SK-N-SH (cell line): ENCODE results near the gene PRPF18. TPM values are rescaled to one million over a fixed set of nuclear protein-coding genes. Genes with fewer than 3 reads are reported as not detected.

Experiments
- CTCF ChIA-PET: fragments of 300-600, 350-600 bp; formaldehyde crosslinking; extraction: SDS; loops from one replicate; lab custom pipeline; 2021; lab: Yijun Ruan, JAX
- POLR2A ChIA-PET: fragments of 350-600 bp; sonication (Branson Sonifier 250); formaldehyde crosslinking; extraction: SDS; loops from one replicate; lab custom pipeline; 2020; ENCODE audit warnings: antibody characterized with exemption, inconsistent platforms; lab: Yijun Ruan, JAX
- DNase-seq: peaks from one replicate; pipeline ENCODE4 v3.0.0; 2012
- H2AFZ ChIP-seq: fragments of 200-600 bp; sonication (generic); 2 replicates; pipeline ENCODE4 v1.8.1; 2016; ENCODE audit warnings: antibody characterized with exemption, mild to moderate bottlenecking, low read depth
- H3F3A ChIP-seq: fragments of 200-600 bp; sonication (generic); replicated peaks from 2 replicates; pipeline ENCODE3; 2016; ENCODE audit warnings: antibody characterized with exemption, mild to moderate bottlenecking; ENCODE audit not compliant: insufficient read depth
- H3K27ac ChIP-seq, 2 experiments: fragments of 200-500 bp in 1 of 2; fragments of 200-600 bp in 1 of 2; sonication (Bioruptor generic) in 1 of 2; sonication (generic), shearing (Covaris generic) in 1 of 2; 2 replicates each; pipeline versions ENCODE4 v1.5.1 to v1.6.1; 2014 to 2016; ENCODE audit warnings: low read depth in 2 of 2, inconsistent platforms in 1 of 2, low read length in 1 of 2, mild to moderate bottlenecking in 1 of 2, mixed read lengths in 1 of 2
- H3K27me3 ChIP-seq: fragments of 200-600 bp; sonication (generic), shearing (Covaris generic); 2 replicates; pipeline ENCODE4 v1.6.1; 2016; ENCODE audit warnings: mixed run types; ENCODE audit not compliant: insufficient read depth
- H3K36me3 ChIP-seq, 2 experiments: fragments of 200-500 bp in 1 of 2; fragments of 200-600 bp in 1 of 2; sonication (Bioruptor generic) in 1 of 2; sonication (generic) in 1 of 2; replicated peaks in 1 of 2; 2 replicates each; pipeline versions ENCODE3 to v1.5.1; 2014 to 2016; ENCODE audit warnings: low read length in 1 of 2, mild to moderate bottlenecking in 1 of 2; ENCODE audit not compliant: insufficient read depth in 2 of 2, control insufficient read depth in 1 of 2
- H3K4me1 ChIP-seq, 2 experiments: fragments of 200-500 bp in 1 of 2; fragments of 200-600 bp in 1 of 2; sonication (Bioruptor generic) in 1 of 2; sonication (generic), shearing (Covaris generic) in 1 of 2; 2 replicates each; pipeline versions ENCODE4 v1.5.1 to v1.6.1; 2014 to 2016; ENCODE audit warnings: low read depth in 1 of 2, low read length in 1 of 2, mixed run types in 1 of 2; ENCODE audit not compliant: insufficient read depth in 2 of 2, control insufficient read depth in 1 of 2
- H3K4me2 ChIP-seq: fragments of 200-600 bp; sonication (generic), shearing (Covaris generic); 2 replicates; pipeline ENCODE4 v1.6.1; 2017; ENCODE audit warnings: mixed run types
- H3K4me3 ChIP-seq, 2 experiments: fragments of 200-500 bp in 1 of 2; fragments of 200-600 bp in 1 of 2; sonication (Bioruptor generic) in 1 of 2; sonication (generic), shearing (Covaris generic) in 1 of 2; 2 replicates each; pipeline versions ENCODE4 v1.5.1 to v1.8.1; 2014 to 2016; ENCODE audit warnings: low read depth in 2 of 2, inconsistent platforms in 1 of 2, low read length in 1 of 2, mild to moderate bottlenecking in 1 of 2, mixed read lengths in 1 of 2, moderate library complexity in 1 of 2
- H3K79me2 ChIP-seq: fragments of 200-600 bp; sonication (generic); 2 replicates; pipeline ENCODE4 v1.8.1; 2017; ENCODE audit warnings: mild to moderate bottlenecking; ENCODE audit not compliant: insufficient read depth
- H3K9ac ChIP-seq: fragments of 200-600 bp; sonication (generic); 2 replicates; pipeline ENCODE4 v1.6.1; 2017; ENCODE audit warnings: mixed run types
- H3K9me2 ChIP-seq: fragments of 200-600 bp; sonication (generic); 2 replicates; pipeline ENCODE4 v1.6.1; 2017; ENCODE audit warnings: mixed run types
- H3K9me3 ChIP-seq: fragments of 200-600 bp; sonication (generic); 2 replicates; pipeline ENCODE4 v1.6.1; 2017; ENCODE audit warnings: mixed run types, mild to moderate bottlenecking, moderate library complexity
- H4K20me1 ChIP-seq: fragments of 200-600 bp; sonication (generic); 2 replicates; pipeline ENCODE4 v1.6.1; 2017; ENCODE audit warnings: mild to moderate bottlenecking, mixed run types; ENCODE audit not compliant: insufficient read depth
- CHD2 ChIP-seq: fragments of 150-350 bp; IDR thresholded peaks from 2 replicates; pipeline ENCODE4 v1.6.1; 2018; ENCODE audit warnings: low read length; ENCODE audit not compliant: partially characterized antibody
- EP300 ChIP-seq, 2 experiments: IDR thresholded peaks; 2 replicates each; pipeline versions ENCODE4 v1.4.0 to v1.6.1; 2012; ENCODE audit warnings: borderline replicate concordance in 1 of 2, low read depth in 1 of 2, low read length in 1 of 2
- EZH2phosphoT487 ChIP-seq: fragments of 200-600 bp; sonication (generic); IDR thresholded peaks from 2 replicates; pipeline ENCODE4 v1.6.1; 2017; ENCODE audit warnings: low read depth, mixed run types, mild to moderate bottlenecking, antibody characterized with exemption, moderate library complexity, borderline replicate concordance
- GATA2 ChIP-seq: sonication (generic); formaldehyde crosslinking; IDR thresholded peaks from 2 replicates; pipeline ENCODE4 v1.5.0; 2020; ENCODE audit warnings: mild to moderate bottlenecking, missing genetic modification reagents
- JUND ChIP-seq: IDR thresholded peaks from 2 replicates; pipeline ENCODE4 v1.4.0; 2012
- MXI1 ChIP-seq: IDR thresholded peaks from 2 replicates; pipeline ENCODE4 v1.6.1; 2012; ENCODE audit warnings: mild to moderate bottlenecking, low read depth, low read length, improper control_type of control experiment
- NRF1 ChIP-seq: IDR thresholded peaks from 2 replicates; pipeline ENCODE4 v1.6.1; 2012; ENCODE audit warnings: low read depth, mild to moderate bottlenecking, low read length
- RAD21 ChIP-seq: IDR thresholded peaks from 2 replicates; pipeline ENCODE4 v1.6.1; 2012; ENCODE audit warnings: mild to moderate bottlenecking, low read length
- RFX5 ChIP-seq: IDR thresholded peaks from 2 replicates; pipeline ENCODE4 v1.6.1; 2012; ENCODE audit warnings: mild to moderate bottlenecking, improper control_type of control experiment, low read length
- SMC3 ChIP-seq: IDR thresholded peaks from 2 replicates; pipeline ENCODE4 v1.6.1; 2012; ENCODE audit warnings: low read depth, low read length, improper control_type of control experiment
- WGBS: methylation state at CpG from one replicate; pipeline ENCODE4 v1.1.6; 2017; ENCODE audit warnings: low lambda C conversion rate; 5-methylcytosine and 5-hydroxymethylcytosine counted together
- polyA plus RNA-seq, 3 experiments: library from polyadenylated mRNA; depleted of rRNA; stranded (reverse); fragments of >200 nt; gene quantifications; 2 replicates each; pipeline ENCODE4 v1.2.3, GENCODE V29; 2012
- TF ChIP-seq, protein P1 (sequence below): fragments of 150-350 bp; IDR thresholded peaks from 2 replicates; pipeline ENCODE4 v1.6.1; 2016; ENCODE audit warnings: mild to moderate bottlenecking, low read depth, low read length
- TF ChIP-seq, protein P2 (sequence below): IDR thresholded peaks from 2 replicates; pipeline ENCODE4 v1.4.0; 2012; ENCODE audit warnings: low read depth, borderline replicate concordance
- TF ChIP-seq, protein P3 (sequence below): IDR thresholded peaks from 2 replicates; pipeline ENCODE4; 2012
- TF ChIP-seq, protein P4 (sequence below): fragments of 150-350 bp; IDR thresholded peaks from 2 replicates; pipeline ENCODE4 v1.6.1; 2017; ENCODE audit warnings: antibody characterized with exemption, low read length, low read depth, borderline replicate concordance

The PRPF18 gene
- polyA plus RNA-seq, 1 of the 3 experiments (the other 2 are of a cell fraction) = 12.1 TPM

DNA sequence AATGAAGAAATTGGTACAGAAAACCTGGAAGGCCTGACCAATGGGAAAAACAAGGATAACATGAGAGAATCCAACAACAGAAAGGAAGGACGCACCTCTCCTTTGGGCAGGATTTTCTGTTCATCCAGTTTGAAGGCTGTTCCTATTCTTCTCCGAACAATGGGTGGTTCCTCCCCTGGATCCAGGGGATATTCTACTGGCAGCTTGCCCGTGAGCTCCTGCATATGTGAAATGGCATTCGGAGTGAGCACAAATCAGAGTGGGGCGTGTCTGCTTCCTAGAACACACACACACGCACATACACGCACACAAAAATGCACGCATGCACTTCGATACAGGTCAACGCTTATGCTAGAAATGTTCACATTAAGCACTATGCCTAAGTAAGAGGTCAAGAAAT lies 83.5 kb downstream of the PRPF18 start:
- no peak for DNase-seq
- H3K4me3 ChIP-seq = no peak overlapping the region
- H3K4me2 ChIP-seq = no peak overlapping the region
- no peak overlapping the region for H2AFZ ChIP-seq
- no peaks in the 10 kb centered on the region for H3K9me2 ChIP-seq
- no peak for TF ChIP-seq CHD2
- TF ChIP-seq RFX5 = no peak
- TF ChIP-seq EZH2phosphoT487 = no peak
- no peak for TF ChIP-seq EP300 (IDR thresholded peaks at IDR 0.05; ENCODE audit: borderline replicate concordance in 1 of 2, low read depth in 1 of 2, low read length in 1 of 2)
- TF ChIP-seq MXI1 = no peak
- TF ChIP-seq, protein P1, sequence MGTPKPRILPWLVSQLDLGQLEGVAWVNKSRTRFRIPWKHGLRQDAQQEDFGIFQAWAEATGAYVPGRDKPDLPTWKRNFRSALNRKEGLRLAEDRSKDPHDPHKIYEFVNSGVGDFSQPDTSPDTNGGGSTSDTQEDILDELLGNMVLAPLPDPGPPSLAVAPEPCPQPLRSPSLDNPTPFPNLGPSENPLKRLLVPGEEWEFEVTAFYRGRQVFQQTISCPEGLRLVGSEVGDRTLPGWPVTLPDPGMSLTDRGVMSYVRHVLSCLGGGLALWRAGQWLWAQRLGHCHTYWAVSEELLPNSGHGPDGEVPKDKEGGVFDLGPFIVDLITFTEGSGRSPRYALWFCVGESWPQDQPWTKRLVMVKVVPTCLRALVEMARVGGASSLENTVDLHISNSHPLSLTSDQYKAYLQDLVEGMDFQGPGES = no peak
- no peak for TF ChIP-seq NRF1
- no peak for TF ChIP-seq JUND
- TF ChIP-seq SMC3 = no peak
- TF ChIP-seq, protein P2, sequence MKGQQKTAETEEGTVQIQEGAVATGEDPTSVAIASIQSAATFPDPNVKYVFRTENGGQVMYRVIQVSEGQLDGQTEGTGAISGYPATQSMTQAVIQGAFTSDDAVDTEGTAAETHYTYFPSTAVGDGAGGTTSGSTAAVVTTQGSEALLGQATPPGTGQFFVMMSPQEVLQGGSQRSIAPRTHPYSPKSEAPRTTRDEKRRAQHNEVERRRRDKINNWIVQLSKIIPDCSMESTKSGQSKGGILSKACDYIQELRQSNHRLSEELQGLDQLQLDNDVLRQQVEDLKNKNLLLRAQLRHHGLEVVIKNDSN = no peak
- TF ChIP-seq GATA2 (CRISPR knock-in tag) = no peak
- H3K4me1 ChIP-seq = peaks cover 7% of the 10 kb centered on the region in 2 experiments; a peak in 2 of 4 replicates
- peaks cover 54 to 60% of the 10 kb centered on the region in 2 experiments for H3K36me3 ChIP-seq
- H3K79me2 ChIP-seq = peaks cover 15% of the 10 kb centered on the region; the same call in 1 of the 2 replicates
- ChIA-PET CTCF (interaction anchor here (3.6 kb wide), 1 partner anchor 11 kb away, joined by 21 read pairs; no protein-coding TSS in a partner anchor), POLR2A (no interaction called here)
- no peak overlapping the region for H3K9ac ChIP-seq
- no peaks in the 10 kb centered on the region for H3F3A ChIP-seq
- no peak overlapping the region for H3K27ac ChIP-seq
- H3K27me3 ChIP-seq = no peaks in the 10 kb centered on the region
- H4K20me1 ChIP-seq = no peaks in the 10 kb centered on the region
- no peaks in the 10 kb centered on the region for H3K9me3 ChIP-seq
- WGBS = 97% methylated on average over 10 of the region's 10 CpGs

DNA sequence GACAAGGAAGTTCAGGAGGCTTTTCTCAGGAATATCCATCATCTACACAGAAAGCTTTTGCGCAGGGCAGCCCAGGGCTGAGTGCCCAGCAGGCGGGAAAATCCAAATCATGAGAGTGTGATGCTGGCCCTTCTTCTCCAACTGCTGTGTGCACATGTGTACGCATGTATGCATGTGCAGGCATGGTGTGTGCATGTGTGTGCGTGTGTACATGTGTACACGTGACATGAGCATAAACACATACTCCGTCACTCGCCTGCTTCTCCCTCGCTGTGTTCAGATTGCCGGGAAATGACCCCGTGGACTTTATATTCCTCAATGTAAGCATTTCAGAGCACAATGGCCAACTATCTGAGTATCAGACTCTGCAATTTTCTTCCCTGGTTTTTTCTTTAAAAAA lies 85.1 kb downstream of the PRPF18 start:
- Histone ChIP-seq H3K9me2 (no peaks in the 10 kb centered on the region), H3K36me3 (peaks cover 46 to 59% of the 10 kb centered on the region in 2 experiments), H4K20me1 (no peaks in the 10 kb centered on the region), H3K4me2 (no peak overlapping the region), H3K9ac (no peak overlapping the region), H3K27me3 (no peaks in the 10 kb centered on the region), H3K9me3 (no peaks in the 10 kb centered on the region), H3F3A (no peaks in the 10 kb centered on the region), H3K4me3 (no peak overlapping the region), H3K4me1 (peaks cover 7% of the 10 kb centered on the region in 2 experiments; a peak in 2 of 4 replicates), H2AFZ (no peak overlapping the region), H3K27ac (no peak overlapping the region; a peak in 1 of 4 replicates), H3K79me2 (peaks cover 16% of the 10 kb centered on the region; the same call in 1 of the 2 replicates)
- CTCF ChIA-PET = interaction anchor here (1.1 kb wide), 1 partner anchor 12 kb away, joined by 4 read pairs; no protein-coding TSS in a partner anchor
- WGBS = 96% methylated on average over 10 of the region's 10 CpGs
- POLR2A ChIA-PET = no interaction called here
- no peak for DNase-seq
- no peak for TF ChIP-seq RAD21
- TF ChIP-seq, protein P3, sequence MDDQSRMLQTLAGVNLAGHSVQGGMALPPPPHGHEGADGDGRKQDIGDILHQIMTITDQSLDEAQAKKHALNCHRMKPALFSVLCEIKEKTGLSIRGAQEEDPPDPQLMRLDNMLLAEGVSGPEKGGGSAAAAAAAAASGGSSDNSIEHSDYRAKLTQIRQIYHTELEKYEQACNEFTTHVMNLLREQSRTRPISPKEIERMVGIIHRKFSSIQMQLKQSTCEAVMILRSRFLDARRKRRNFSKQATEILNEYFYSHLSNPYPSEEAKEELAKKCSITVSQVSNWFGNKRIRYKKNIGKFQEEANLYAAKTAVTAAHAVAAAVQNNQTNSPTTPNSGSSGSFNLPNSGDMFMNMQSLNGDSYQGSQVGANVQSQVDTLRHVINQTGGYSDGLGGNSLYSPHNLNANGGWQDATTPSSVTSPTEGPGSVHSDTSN = no peak
- TF ChIP-seq, protein P4, sequence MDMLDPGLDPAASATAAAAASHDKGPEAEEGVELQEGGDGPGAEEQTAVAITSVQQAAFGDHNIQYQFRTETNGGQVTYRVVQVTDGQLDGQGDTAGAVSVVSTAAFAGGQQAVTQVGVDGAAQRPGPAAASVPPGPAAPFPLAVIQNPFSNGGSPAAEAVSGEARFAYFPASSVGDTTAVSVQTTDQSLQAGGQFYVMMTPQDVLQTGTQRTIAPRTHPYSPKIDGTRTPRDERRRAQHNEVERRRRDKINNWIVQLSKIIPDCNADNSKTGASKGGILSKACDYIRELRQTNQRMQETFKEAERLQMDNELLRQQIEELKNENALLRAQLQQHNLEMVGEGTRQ = no peak
- no peak for TF ChIP-seq SMC3
- TF ChIP-seq, protein P1 = no peak
- TF ChIP-seq RFX5 = no peak
